Measurements from ENCODE around the gene CARD16. TPM values are rescaled to one million over a fixed set of nuclear protein-coding genes. Genes with fewer than 3 reads are reported as not detected.
A peak's percentile ranks its signal among the peaks of the same experiment; 100 is the strongest.
"Not testable (repeated sequence)": the region's sequence is repeated elsewhere in the genome, so short reads cannot be mapped to it uniquely, and the experiment has no call there.

The CARD16 gene
- total RNA-seq, 2 donors from 2014 or later: 9.7 to 11.1 TPM

DNA sequence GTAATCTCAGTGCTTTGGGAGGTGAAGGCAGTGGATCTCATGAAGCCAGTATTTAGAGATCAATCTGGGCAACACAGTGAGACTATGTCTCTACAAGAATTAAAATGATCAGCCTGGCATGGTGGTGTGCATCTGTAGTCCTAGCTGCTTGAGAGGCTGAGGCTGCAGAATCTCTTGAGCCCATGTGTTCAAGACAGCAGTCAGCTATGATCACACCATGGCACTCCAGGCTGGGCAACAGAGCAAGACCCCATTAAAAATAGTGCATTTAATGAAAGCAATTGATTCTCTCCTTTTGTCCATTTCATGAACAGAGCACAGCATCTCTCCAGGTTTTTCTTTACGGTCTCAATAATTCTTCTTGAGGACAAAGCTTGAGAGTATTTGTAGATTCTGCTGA lies 11.3 kb upstream of the CARD16 start:
- Mint-ChIP-seq H3K36me3 (no peaks in the 10 kb centered on the region), H3K27ac (no peak overlapping the region), H3K9me3 (no peaks in the 10 kb centered on the region)
- DNase-seq (ENCODE audit: low spot score in 2 of 2) (no peak), ATAC-seq (no peak)

DNA sequence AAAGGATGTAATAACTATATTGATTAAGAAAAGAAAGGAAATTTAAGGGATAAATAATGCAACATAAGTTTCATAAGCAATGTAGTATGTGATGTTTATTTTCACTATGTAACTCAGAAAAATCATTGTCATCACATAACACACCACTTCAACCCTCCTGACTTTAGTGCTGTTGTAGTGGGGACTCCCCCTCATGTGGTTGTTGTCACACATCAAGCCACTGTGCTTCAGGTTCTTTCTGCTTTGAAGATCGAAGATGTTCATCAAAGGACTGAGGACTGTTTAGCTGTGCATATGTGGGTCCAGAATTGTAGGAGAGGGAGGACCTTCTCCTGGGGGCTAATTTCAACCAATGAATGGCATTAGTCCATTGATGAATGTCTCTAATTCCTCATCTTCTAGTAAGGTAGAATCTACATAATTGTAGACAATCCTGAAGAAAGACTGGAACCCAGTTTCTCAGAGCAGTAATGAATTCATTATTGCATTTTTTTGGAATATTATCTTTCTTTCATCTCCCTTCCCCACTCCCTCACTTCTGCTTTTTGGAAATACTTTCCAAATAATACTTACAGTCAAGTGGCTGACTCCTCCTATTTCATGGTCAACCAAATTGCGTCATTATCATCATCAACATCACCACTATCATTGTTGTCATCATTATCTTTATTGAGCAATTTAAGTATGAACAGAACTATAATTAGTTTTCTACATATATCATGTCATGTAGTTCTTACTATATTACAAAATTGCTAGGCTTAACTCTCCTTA lies 9.8 kb upstream of the CARD16 start:
- no peaks in the 10 kb centered on the region for H3K9me3 Mint-ChIP-seq
- ATAC-seq (peak in 1 of 2 donors; percentile 58), DNase-seq (ENCODE audit: low spot score in 2 of 2) (no peak)
- H3K27ac Mint-ChIP-seq: no peak overlapping the region
- H3K36me3 Mint-ChIP-seq: no peaks in the 10 kb centered on the region

DNA sequence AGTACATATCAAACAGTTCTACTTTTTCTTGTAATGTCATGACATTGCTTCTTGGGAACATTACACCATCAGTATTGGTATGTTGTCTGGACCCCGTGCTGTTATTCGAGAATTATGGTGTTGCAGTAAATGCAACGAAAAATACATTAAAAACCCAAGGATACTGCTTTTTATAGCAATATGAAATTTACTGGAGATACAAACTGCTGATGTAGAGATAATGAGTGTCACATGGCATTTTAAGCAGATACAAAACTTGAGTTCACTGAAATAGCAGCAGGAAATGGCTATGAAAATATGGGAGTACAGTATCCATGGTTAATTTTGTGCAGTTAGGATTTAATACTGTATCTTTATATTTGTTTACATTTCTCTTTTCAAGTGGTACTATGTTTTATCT lies 7.4 kb upstream of the CARD16 start:
- Mint-ChIP-seq H3K9me3 (no peaks in the 10 kb centered on the region), H3K36me3 (no peaks in the 10 kb centered on the region), H3K27ac (no peak overlapping the region)
- DNase-seq (ENCODE audit: low spot score in 2 of 2) (no peak), ATAC-seq (no peak)

DNA sequence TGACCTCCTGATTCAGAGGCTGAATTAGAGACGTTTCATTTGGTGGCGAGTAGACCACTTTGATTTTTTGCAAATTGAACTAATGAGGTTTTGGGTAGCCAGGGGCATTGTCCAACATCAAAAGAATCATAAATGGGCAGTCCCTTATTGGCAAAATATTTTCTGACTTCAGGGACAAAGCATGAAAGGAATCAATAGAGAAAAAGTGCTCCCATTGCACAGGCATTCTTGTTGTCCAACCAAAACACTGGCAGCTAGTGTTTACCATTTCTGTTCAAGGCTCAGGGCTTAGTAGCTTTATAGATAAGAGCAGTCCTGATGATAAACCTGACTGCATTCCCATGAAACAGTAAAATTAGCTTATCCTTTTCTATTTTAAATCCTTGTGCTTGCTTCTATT lies 6.4 kb upstream of the CARD16 start:
- H3K36me3 Mint-ChIP-seq: no peaks in the 10 kb centered on the region
- no peak for DNase-seq (ENCODE audit: low spot score in 2 of 2)
- H3K9me3 Mint-ChIP-seq: no peaks in the 10 kb centered on the region
- no peak overlapping the region for H3K27ac Mint-ChIP-seq
- no peak for ATAC-seq

DNA sequence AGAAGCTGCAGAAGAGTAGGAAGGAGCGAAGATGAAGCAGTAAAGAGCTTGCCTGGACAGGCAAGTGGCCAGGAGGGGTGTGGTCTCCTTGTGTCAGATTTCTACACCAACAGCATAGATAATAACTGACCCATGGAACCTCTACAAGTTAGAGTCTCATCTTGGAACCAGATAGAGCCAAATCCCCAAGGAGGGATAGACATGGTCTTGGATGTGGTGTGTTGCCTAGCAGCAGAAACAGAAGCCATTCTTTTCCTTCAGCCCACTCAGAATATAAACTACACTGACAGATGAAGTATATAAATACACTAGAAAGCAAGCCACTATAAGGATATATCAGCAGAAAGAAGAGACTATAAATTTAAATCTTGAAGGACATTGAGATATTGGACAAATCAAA lies 4.3 kb upstream of the CARD16 start:
- Mint-ChIP-seq H3K36me3 (peaks cover 0 to 9% of the 10 kb centered on the region in 2 donors), H3K9me3 (no peaks in the 10 kb centered on the region), H3K27ac (no peak overlapping the region)
- ATAC-seq (no peak), DNase-seq (ENCODE audit: low spot score in 2 of 2) (no peak)

DNA sequence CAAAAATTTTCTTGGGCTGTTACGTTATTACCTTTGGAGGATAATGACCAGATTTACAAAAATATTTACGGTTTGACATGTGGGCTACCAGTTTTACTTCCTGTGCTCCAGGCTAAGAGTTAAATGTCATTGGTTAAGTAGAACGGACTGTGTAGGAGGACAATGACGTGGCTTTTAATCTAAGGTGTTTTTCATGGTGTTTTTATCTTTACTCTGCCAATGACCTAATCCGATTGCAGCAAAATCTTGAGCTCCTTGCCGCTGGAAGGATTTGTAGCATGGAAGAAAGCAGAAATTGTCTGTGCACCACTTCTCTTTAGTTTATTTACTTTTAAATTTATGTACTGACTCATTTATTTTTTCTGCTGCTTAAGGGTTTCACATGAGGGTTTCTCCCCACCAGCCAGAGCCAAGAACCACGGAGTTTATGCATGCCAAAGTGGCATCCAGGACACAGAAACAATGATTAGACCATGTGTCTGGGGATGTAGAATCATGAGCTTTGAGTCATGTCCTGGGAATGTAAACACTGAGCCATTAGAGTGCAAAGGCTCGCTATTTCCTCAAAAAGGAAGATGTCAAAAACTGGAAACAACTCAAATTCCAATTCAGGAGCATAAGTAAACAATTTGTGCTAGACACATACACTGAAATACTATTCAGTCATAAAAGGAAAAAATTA lies 1.9 kb upstream of the CARD16 start:
- DNase-seq (ENCODE audit: low spot score in 2 of 2) (no peak), ATAC-seq (no peak)
- H3K9me3 Mint-ChIP-seq: no peaks in the 10 kb centered on the region
- peaks cover 0 to 12% of the 10 kb centered on the region in 2 donors for H3K36me3 Mint-ChIP-seq
- H3K27ac Mint-ChIP-seq: no peak overlapping the region

DNA sequence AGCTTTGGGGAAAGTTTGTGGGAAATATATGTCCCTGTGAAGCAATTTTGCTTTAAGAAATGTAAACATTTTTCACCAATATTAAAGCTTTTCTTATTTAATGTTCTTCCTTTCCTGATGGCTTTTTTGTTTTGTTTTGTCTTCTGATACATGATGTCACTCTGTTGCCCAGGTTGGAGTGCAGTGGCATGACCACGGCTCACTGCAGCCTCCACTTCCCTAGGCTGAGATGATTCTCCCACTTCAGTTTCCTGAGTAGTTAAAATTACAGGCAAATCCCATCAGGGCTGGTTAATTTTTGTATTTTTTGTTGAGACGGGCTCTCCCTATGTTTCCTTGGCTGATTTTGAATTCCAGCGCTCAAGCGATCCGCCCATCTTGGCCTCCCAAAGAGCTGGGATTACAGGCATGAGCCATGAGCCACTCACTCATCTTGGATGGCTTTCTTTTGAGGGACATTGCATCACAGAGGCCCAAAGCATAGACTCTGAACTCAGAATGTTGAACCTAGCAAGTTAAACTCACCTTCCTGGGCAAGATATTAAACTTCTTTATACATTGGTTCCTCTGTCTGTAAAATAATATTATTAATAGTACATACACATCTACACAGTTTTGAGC lies 651 bp upstream of the CARD16 start:
- H3K27ac Mint-ChIP-seq: peak overlapping the region; percentile 51 to 89
- peaks cover 8 to 20% of the 10 kb centered on the region in 2 donors for H3K36me3 Mint-ChIP-seq
- no peaks in the 10 kb centered on the region for H3K9me3 Mint-ChIP-seq
- DNase-seq (ENCODE audit: low spot score in 2 of 2) (no peak), ATAC-seq (no peak)

DNA sequence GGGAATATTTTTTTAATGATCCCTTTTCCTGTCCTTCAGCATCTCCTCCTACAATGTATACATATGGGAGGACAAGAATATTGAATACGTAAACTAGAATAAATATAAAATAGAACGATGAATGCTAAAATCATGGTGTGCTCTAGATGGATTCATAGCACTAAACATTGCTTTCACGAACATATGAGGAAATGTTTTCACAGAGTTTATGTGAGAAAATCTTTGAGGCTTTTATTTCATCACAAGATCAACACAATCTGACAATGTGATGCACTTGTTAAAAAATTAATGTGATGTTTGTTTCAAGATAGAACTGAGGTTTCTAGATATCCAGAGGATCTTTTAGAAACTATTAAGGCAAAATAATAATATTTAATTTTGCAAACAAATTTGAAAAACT lies 3.0 kb downstream of the CARD16 start:
- peaks cover 5 to 8% of the 10 kb centered on the region in 2 donors for H3K9me3 Mint-ChIP-seq
- DNase-seq (ENCODE audit: low spot score in 2 of 2): no peak
- H3K27ac Mint-ChIP-seq: no peak overlapping the region
- H3K36me3 Mint-ChIP-seq: peaks cover 29 to 35% of the 10 kb centered on the region in 2 donors
- no peak for ATAC-seq

DNA sequence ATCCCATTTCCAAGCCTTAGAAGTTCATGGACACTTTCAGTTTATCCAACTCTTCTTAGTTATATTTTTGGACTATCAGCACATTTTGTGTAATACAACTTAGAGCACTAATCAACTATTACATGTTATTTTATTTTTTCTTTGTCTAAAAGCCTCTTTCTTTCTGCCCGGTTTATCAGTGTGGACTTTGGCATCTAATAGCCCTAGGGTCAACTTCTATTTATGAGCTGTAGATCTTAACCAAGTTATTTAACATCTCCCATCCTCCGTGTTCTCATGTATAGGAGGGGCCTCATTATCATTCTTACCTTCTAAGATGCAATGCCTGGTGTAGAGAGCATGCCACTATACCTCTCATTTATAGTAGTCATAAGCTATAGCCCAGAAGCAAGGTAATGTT lies 4.4 kb downstream of the CARD16 start:
- no peak for ATAC-seq
- peaks cover 35 to 36% of the 10 kb centered on the region in 2 donors for H3K36me3 Mint-ChIP-seq
- H3K9me3 Mint-ChIP-seq: peaks cover 5 to 14% of the 10 kb centered on the region in 2 donors
- no peak overlapping the region for H3K27ac Mint-ChIP-seq
- no peak for DNase-seq (ENCODE audit: low spot score in 2 of 2)

DNA sequence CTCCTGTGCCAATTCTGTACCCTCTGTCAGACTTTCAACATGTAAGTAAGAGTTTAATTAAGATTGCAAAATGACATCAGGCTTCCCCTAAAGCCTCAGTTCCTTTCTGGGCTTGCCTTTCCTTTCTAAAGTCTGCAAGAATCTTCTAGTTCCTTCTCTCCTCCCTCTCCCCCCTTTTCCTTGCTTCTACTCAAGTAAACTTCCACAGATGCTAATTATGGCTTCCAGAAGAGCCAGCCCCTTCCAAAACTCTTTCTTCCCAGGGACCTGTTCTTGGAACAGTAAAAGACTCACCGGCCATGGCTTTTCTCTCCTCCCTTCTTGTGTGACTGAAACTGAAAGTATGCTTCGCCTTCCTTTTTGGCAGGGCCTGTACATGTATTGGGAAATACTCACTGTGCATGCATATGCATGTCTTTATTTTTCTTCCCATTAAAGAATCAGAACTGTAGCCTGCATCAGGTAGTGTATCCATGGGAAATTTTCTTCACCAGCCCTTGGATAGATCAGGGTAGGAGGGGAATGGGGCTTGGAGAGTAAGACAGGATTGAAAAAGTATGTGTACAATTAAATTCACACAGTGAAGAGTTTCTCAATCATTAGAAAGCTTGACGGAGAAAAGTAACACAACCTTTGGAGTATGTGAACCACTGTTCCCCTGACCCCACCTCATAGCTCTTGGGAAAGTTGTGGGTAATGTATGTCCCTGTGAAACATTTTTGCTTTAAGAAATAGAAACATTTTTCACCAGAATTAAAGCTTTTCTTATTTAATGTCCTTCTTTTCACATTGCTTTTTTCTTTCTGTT lies 10.1 kb downstream of the CARD16 start, which contains the start of gene CASP1:
Gene CASP1, minus strand, starts transcription at position 332 of the 808 bp plus-strand sequence. Its CDS starts 31 bp downstream, at position 301.
- peak within 1 kb of the TSS; percentile 87 to 94 for H3K27ac Mint-ChIP-seq
- peaks cover 19 to 28% of the 10 kb centered on the region in 2 donors for H3K36me3 Mint-ChIP-seq
- H3K9me3 Mint-ChIP-seq: peaks cover 5 to 14% of the 10 kb centered on the region in 2 donors
- DNase-seq (ENCODE audit: low spot score in 2 of 2): peak in 1 of 2 donors; percentile 27
- peak; percentile 80 to 84 for ATAC-seq

DNA sequence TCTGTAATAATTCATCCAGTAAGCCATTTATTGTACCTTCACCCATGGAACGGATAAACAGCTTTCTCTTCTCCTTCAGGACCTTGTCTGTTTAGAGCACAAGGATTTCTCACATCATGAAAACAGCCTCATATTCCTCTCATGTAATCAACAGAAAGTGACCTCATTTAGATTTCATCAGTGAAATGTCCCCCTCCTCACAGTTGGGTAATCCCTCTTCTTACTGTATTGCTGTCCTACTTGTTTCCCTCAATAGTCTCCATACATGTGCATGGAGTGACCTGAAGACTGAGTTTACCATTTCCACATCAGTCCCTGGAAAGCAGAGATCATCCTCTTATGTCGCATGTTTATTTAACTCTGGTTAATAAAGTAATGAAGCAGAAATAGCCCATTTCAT lies 10.7 kb downstream of the CARD16 start:
- peak overlapping the region; percentile 87 to 94 for H3K27ac Mint-ChIP-seq
- DNase-seq (ENCODE audit: low spot score in 2 of 2); ATAC-seq: not testable (repeated sequence)
- H3K36me3 Mint-ChIP-seq: peaks cover 20 to 23% of the 10 kb centered on the region in 2 donors
- peaks cover 5 to 14% of the 10 kb centered on the region in 2 donors for H3K9me3 Mint-ChIP-seq

DNA sequence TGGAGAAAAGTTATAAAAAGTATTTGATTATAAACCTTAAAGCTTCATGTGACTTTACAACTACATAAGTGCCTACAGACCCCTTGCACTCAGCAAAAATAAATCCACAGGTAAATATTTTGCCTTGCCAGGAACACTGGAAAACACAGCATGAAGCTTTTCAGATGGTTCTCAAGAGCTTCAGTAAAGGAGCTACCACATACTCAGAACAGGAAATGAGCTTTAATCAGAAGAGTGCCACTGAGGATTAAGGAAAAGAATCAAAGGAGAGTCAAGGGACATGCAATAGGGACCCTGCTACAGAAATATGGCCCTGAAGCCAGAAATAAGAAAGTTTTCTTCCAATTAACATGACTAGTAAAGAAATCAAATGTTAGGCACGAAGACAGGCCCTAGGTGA lies 11.4 kb downstream of the CARD16 start:
- ATAC-seq (peak in 1 of 2 donors; percentile 34), DNase-seq (ENCODE audit: low spot score in 2 of 2) (no peak)
- Mint-ChIP-seq H3K9me3 (peaks cover 5 to 14% of the 10 kb centered on the region in 2 donors), H3K27ac (peak overlapping the region in 1 of 2 donors; percentile 94), H3K36me3 (peaks cover 23 to 26% of the 10 kb centered on the region in 2 donors)

DNA sequence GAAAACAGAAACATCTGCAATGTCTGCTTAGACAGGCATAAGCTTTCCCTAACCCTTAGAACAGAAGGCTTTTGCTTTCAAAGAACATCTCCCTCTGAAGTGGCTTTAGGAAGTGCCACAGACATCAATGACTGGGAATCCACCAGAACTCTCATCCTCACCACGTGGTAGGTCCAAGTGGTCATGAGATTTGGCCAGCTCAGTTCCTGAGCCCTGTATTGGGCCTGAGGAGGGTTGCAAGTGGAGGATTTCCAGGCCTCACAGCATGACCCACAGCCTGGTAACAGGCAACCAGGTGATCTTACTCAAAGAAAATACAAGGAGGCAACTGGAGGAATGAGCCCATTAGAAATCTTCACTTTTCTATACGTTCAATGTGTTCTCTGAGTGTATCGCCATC lies 11.8 kb downstream of the CARD16 start:
- ATAC-seq: peak; percentile 43 to 86
- peak in 1 of 2 donors; percentile 61 for DNase-seq (ENCODE audit: low spot score in 2 of 2)
- Mint-ChIP-seq H3K9me3 (peaks cover 5 to 11% of the 10 kb centered on the region in 2 donors), H3K27ac (peak overlapping the region; percentile 38 to 94), H3K36me3 (peaks cover 21 to 27% of the 10 kb centered on the region in 2 donors)

DNA sequence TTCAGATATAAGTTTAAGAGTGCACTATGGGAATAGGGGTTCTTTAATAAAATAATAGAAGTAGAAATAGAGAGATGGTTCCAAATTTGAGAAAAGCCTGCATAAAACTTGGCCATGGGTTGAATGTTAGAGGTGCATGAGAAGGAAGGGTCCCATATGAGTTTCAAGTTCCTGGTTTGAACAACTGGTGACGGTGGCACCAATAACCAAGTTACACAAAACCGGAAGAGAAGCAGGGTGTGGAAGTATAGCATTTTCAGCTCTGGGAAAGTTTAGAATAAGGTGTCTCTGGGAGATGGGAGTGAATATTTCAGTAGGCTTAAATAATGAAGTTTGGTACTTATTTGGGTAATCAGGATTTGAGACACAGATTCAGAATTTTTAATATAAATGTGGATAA lies 12.6 kb downstream of the CARD16 start:
- Mint-ChIP-seq H3K9me3 (peaks cover 0 to 6% of the 10 kb centered on the region in 2 donors), H3K27ac (peak overlapping the region in 1 of 2 donors; percentile 10), H3K36me3 (peaks cover 15 to 21% of the 10 kb centered on the region in 2 donors)
- DNase-seq (ENCODE audit: low spot score in 2 of 2): no peak
- ATAC-seq: no peak

DNA sequence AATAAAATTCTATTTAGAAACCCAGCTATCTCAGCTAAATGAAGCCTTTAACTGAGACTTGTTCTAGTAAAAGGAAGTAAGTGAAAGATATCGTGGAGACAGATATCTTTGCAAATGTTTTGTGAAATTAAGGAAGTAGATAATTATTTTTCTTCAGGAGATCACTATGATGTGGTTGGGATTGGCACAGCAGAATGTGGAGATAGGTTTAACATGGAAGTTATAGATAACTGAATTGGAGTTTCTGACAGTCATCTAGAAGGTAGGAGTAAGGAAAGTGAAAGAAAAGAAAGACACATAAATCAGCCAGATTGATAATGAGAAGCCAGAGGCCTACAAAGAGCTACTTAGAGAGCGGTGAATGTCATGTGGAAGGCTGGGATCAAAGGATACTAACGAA lies 17.5 kb downstream of the CARD16 start:
- Mint-ChIP-seq H3K9me3 (no peaks in the 10 kb centered on the region), H3K36me3 (peaks cover 16 to 22% of the 10 kb centered on the region in 2 donors), H3K27ac (peak overlapping the region; percentile 6 to 31)
- ATAC-seq (no peak), DNase-seq (ENCODE audit: low spot score in 2 of 2) (no peak)

DNA sequence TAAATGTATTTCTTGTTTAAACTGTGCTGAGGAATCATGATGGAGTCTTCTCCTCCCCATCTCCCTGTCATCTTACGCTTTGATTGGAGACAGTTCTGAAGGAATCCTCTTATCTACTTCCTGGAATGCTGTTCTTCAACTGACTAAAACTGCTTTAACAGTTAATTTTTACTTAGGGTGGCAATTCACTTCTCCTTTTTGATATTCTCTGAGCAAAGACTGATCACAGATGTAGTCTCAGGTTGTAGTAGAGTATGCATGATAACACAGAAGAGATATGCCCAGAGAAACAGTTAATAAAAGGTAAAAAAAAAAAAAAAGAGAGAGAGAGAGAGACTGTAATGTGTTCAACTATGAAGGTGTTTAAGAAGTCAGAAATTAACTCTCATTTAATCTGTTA lies 20.7 kb downstream of the CARD16 start:
- Mint-ChIP-seq H3K9me3 (no peaks in the 10 kb centered on the region), H3K36me3 (peaks cover 11 to 18% of the 10 kb centered on the region in 2 donors), H3K27ac (no peak overlapping the region)
- no peak for ATAC-seq
- DNase-seq (ENCODE audit: low spot score in 2 of 2): no peak

Data from activated naive CD4-positive, alpha-beta T cell treated with anti-CD3 and anti-CD28 coated beads, Interleukin-2, amount 50 U/mL, for 72 hours (primary cell).